D721Med (cell line): ENCODE results near the gene CYSRT1.

Experiments used
- DNase-seq: peaks from one replicate; pipeline ENCODE4 v3.0.0; 2011; ENCODE audit warnings: low spot score; ENCODE audit not compliant: insufficient read length
- FAIRE-seq: peaks from 2 replicates; lab custom pipeline; 2011; peaks lifted over from hg19 to GRCh38; lab: Jason Lieb, UNC
- CTCF ChIP-seq: IDR thresholded peaks from 2 replicates; pipeline ENCODE4 v1.5.1; 2012; ENCODE audit warnings: mild to moderate bottlenecking, control low read depth; ENCODE audit not compliant: insufficient read depth; ENCODE audit errors: missing control alignments

Gene CYSRT1

GRCh38 chr9:137269231-137269772 lies 44.3 kb downstream of the CYSRT1 start:
- TF ChIP-seq CTCF = no peak
- no peak for DNase-seq
- no peak for FAIRE-seq

- no peak for DNase-seq
- TF ChIP-seq CTCF = no peak
- FAIRE-seq = no peak
Measured at GRCh38 chr9:137270929-137271695, 46.1 kb downstream of the CYSRT1 start.

- no peak for TF ChIP-seq CTCF
- FAIRE-seq (no peak), DNase-seq (no peak)
Measured at GRCh38 chr9:137271696-137272076, 46.7 kb downstream of the CYSRT1 start.

GRCh38 chr9:137272241-137273094 lies 47.5 kb downstream of the CYSRT1 start:
- FAIRE-seq (no peak), DNase-seq (no peak)
- no peak for TF ChIP-seq CTCF

- no peak for TF ChIP-seq CTCF
- DNase-seq = no peak
- FAIRE-seq = no peak
Measured at GRCh38 chr9:137273095-137273490, 48.1 kb downstream of the CYSRT1 start.

GRCh38 chr9:137273611-137274320 lies 48.8 kb downstream of the CYSRT1 start:
- TF ChIP-seq CTCF = no peak
- no peak for FAIRE-seq
- DNase-seq = no peak
